HepG2 (cell line): ENCODE measurements around the gene PLRG1.

Experiments used
- BATF2 ChIP-seq: sonication (generic); formaldehyde crosslinking; IDR thresholded peaks from 2 replicates; pipeline ENCODE4 v1.8.0; 2022; ENCODE audit warnings: mild to moderate bottlenecking, missing genetic modification reagents, moderate library complexity
- CTCF ChIP-seq: sonication (generic); formaldehyde crosslinking; IDR thresholded peaks from 2 replicates; pipeline ENCODE4 v1.5.0; 2020; ENCODE audit warnings: mild to moderate bottlenecking, missing genetic modification reagents, moderate library complexity
- JUNB ChIP-seq: sonication (generic); formaldehyde crosslinking; IDR thresholded peaks from 2 replicates; pipeline ENCODE4 v1.8.0; 2022; ENCODE audit warnings: missing genetic modification reagents, mild to moderate bottlenecking, borderline replicate concordance
- JUND ChIP-seq: sonication (generic); formaldehyde crosslinking; IDR thresholded peaks from 2 replicates; pipeline ENCODE4 v1.8.0; 2022; ENCODE audit warnings: mild to moderate bottlenecking, missing genetic modification reagents
- MAFK ChIP-seq, 2 experiments: IDR thresholded peaks in 1 of 2; conservative IDR thresholded peaks in 1 of 2; 2 replicates each; pipeline ENCODE4 v1.6.1; 2011; ENCODE audit warnings: improper control_type of control experiment in 2 of 2, low read length in 2 of 2
- POLR2A ChIP-seq, 2 experiments: IDR thresholded peaks; 2 replicates each; pipeline ENCODE4 v1.6.1; 2011; ENCODE audit warnings: low read depth in 2 of 2, low read length in 2 of 2, mild to moderate bottlenecking in 1 of 2, moderate library complexity in 1 of 2; ENCODE audit not compliant: insufficient read depth in 1 of 2
- POLR2AphosphoS2 ChIP-seq: IDR thresholded peaks from 2 replicates; pipeline ENCODE4 v1.6.1; 2011; ENCODE audit warnings: low read depth, low read length, improper control_type of control experiment
- ZNF12 ChIP-seq: sonication (generic); formaldehyde crosslinking; IDR thresholded peaks from 2 replicates; pipeline ENCODE4 v1.5.0; 2020; ENCODE audit warnings: missing genetic modification reagents
- ZNF280D ChIP-seq: sonication (generic); formaldehyde crosslinking; IDR thresholded peaks from 2 replicates; pipeline ENCODE4 v1.5.1; 2020; ENCODE audit warnings: mild to moderate bottlenecking, missing genetic modification reagents
- TF ChIP-seq, protein P1 (sequence below): IDR thresholded peaks from 2 replicates; pipeline ENCODE4 v1.6.1; 2016

DNA sequence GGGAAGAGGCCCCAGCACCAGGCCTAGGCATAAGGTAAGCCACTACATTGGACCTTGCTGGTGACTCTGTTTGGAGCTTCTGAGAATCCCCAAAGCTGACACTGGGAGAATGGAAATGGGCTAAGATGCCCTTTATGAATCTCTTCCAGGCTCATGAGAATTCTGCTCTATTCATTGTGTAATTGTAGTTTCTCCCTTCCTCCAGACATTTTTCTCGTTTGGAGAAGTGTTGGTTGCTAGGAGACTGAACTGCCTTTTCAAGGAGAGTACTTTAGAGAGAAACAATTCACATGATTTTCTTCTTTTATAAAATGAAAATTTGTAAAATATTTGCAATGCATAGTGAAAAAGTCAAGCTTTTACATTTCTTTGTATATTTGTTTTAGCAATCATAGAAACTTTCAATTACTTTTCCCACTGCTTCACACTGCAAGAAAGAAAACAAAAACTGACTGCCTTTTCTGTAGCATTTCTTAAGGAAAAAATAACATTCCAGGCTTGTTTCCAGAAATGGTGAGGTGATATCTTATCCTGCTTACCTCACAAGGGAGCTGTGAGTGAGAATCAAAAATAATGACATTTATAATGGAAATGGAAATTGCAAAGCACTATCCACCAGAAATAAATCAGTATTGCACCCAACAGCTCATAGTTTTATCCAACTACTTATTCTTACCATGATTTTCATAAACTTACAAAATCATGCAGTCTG is 33.7 kb downstream of the PLRG1 start:
- TF ChIP-seq BATF2 (CRISPR knock-in tag) (no peak), JUND (CRISPR knock-in tag) (no peak), JUNB (CRISPR knock-in tag) (no peak), ZNF280D (CRISPR knock-in tag) (no peak), CTCF (CRISPR knock-in tag) (no peak), ZNF12 (no peak), POLR2AphosphoS2 (no peak), MAFK (conservative IDR thresholded peaks at IDR 0.05 in 1 of 2, IDR thresholded peaks at IDR 0.05 in 1 of 2; ENCODE audit: low read length in 2 of 2) (no peak), POLR2A (IDR thresholded peaks at IDR 0.05; ENCODE audit: insufficient read depth in 1 of 2, low read depth in 2 of 2, low read length in 2 of 2) (no peak)
- TF ChIP-seq, protein P1, sequence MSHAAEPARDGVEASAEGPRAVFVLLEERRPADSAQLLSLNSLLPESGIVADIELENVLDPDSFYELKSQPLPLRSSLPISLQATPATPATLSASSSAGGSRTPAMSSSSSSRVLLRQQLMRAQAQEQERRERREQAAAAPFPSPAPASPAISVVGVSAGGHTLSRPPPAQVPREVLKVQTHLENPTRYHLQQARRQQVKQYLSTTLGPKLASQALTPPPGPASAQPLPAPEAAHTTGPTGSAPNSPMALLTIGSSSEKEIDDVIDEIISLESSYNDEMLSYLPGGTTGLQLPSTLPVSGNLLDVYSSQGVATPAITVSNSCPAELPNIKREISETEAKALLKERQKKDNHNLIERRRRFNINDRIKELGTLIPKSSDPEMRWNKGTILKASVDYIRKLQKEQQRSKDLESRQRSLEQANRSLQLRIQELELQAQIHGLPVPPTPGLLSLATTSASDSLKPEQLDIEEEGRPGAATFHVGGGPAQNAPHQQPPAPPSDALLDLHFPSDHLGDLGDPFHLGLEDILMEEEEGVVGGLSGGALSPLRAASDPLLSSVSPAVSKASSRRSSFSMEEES (CRISPR knock-in tag): no peak
